ENCODE measurements around the gene CCDC127. TPM values are rescaled to one million over a fixed set of nuclear protein-coding genes. Genes with fewer than 3 reads are reported as not detected.

CCDC127 gene
- total RNA-seq, 2 donors from 2014 or later = 6.4 to 10.5 TPM

- Mint-ChIP-seq H3K27ac (no peak overlapping the region), H3K9me3 (peaks cover 11% of the 10 kb centered on the region), H3K27me3 (peaks cover 9% of the 10 kb centered on the region), H3K4me1 (no peaks in the 10 kb centered on the region), H3K4me3 (no peak overlapping the region), H3K36me3 (ENCODE audit: low read depth) (no peaks in the 10 kb centered on the region)
- ATAC-seq (replicated peaks) = no peak
These were observed 68.0 kb downstream of the CCDC127 start for GRCh38 chr5:149745-150485.

- ATAC-seq (replicated peaks) = no peak
- peaks cover 16% of the 10 kb centered on the region for H3K27me3 Mint-ChIP-seq
- peaks cover 11% of the 10 kb centered on the region for H3K9me3 Mint-ChIP-seq
- no peak overlapping the region for H3K4me3 Mint-ChIP-seq
- H3K27ac Mint-ChIP-seq = no peak overlapping the region
- no peaks in the 10 kb centered on the region for H3K36me3 Mint-ChIP-seq (ENCODE audit: low read depth)
- H3K4me1 Mint-ChIP-seq = no peaks in the 10 kb centered on the region
These were observed 70.2 kb downstream of the CCDC127 start for GRCh38 chr5:147751-148150.

Other genes with a start within 250 kb of the CCDC127 start
- under 1 TPM in 1 of 2 donors, not detected in 1; 0.11 TPM for gene PLEKHG4B, start 126.0 kb downstream of the CCDC127 start, total RNA-seq
- gene LRRC14B, start 26.7 kb downstream of the CCDC127 start, total RNA-seq = not detected
- gene SDHA, start 167 bp upstream of the CCDC127 start, total RNA-seq = 100 to 1,000 TPM; 132 to 177 TPM
- 10 to 100 TPM; 64.5 to 83.0 TPM for gene PDCD6, start 53.5 kb upstream of the CCDC127 start, total RNA-seq
- gene AHRR, start 103.6 kb upstream of the CCDC127 start, total RNA-seq = 10 to 100 TPM; 49.5 to 78.1 TPM
- gene EXOC3, start 225.0 kb upstream of the CCDC127 start, total RNA-seq = 10 to 100 TPM; 78.3 to 93.6 TPM